Body of pancreas (tissue), 4 donors: Measurements from ENCODE around the gene C6orf89. TPM values are rescaled to one million over a fixed set of nuclear protein-coding genes. Genes with fewer than 3 reads are reported as not detected.

ENCODE experiments used
- ATAC-seq: fragments of 150-250 bp; one replicate; pipeline ENCODE4 v1.9.1; 2016
- DNase-seq, 4 donors: peaks; one replicate each; pipeline ENCODE4 v3.0.0-alpha.2; 2019
- H3K27ac ChIP-seq, 4 donors: fragments of 200-600 bp; sonication (generic); 1 replicate in 3 of 4; 2 replicates in 1 of 4; pipeline versions ENCODE4 v1.5.1 to v1.6.1; 2016 to 2019; ENCODE audit warnings: mild to moderate bottlenecking in 1 of 4, mixed read lengths in 1 of 4, moderate library complexity in 1 of 4
- H3K27me3 ChIP-seq, 2 donors: fragments of 200-600 bp; sonication (generic); one replicate each; pipeline ENCODE4 v1.6.0; 2016; ENCODE audit warnings: mild to moderate bottlenecking in 1 of 2
- H3K36me3 ChIP-seq, 2 donors: fragments of 200-600 bp; sonication (generic); replicated peaks in 1 of 2; 2 replicates each; pipeline ENCODE4 v1.5.1; 2016; ENCODE audit warnings: low read depth in 2 of 2; ENCODE audit not compliant: insufficient read depth in 1 of 2
- H3K4me1 ChIP-seq: fragments of 200-600 bp; sonication (generic); one replicate; pipeline ENCODE4 v1.6.0; 2016
- H3K4me3 ChIP-seq, 2 donors: fragments of 200-600 bp; sonication (generic); 1 replicate in 1 of 2; 2 replicates in 1 of 2; pipeline ENCODE4 v1.5.1; 2016 to 2019
- H3K9me3 ChIP-seq, 3 donors: fragments of 200-600 bp; sonication (generic); 1 replicate in 2 of 3; 2 replicates in 1 of 3; pipeline ENCODE4 v1.5.1; 2016
- CTCF ChIP-seq, 7 experiments: fragments of 450-650 bp in 4 of 7; fragments of 200-600 bp in 3 of 7; sonication (generic) in 3 of 7; IDR thresholded peaks; one replicate each; pipeline ENCODE4 v1.5.1; 2016 to 2019; ENCODE audit warnings: antibody characterized with exemption in 7 of 7
- POLR2A ChIP-seq, 3 donors: fragments of 450-650 bp; IDR thresholded peaks; one replicate each; pipeline ENCODE4 v1.6.1; 2016; ENCODE audit warnings: antibody characterized with exemption in 3 of 3, mild to moderate bottlenecking in 2 of 3
- WGBS, 2 donors: methylation state at CpG; one replicate each; pipeline ENCODE4 v1.1.5; 2017; 5-methylcytosine and 5-hydroxymethylcytosine counted together
- intact Hi-C: fragments of 100-400 bp; cut with DNase I; formaldehyde crosslinking; loops from one replicate; pipeline ENCODE4 v1.15.1; 2023
- total RNA-seq, 2 donors: library from RNA; depleted of rRNA; stranded (reverse); fragments of >200 nt; gene quantifications; one replicate each; pipeline ENCODE4 v1.1.0, GENCODE V29; 2016

Gene C6orf89
- total RNA-seq, 2 donors from 2014 or later: 16.5 to 25.7 TPM

GRCh38 chr6:36852481-36853147 lies 33.1 kb upstream of the C6orf89 start:
- no peak for DNase-seq
- WGBS, 2 donors: 79 to 81% methylated on average over 4 of the region's 4 CpGs

GRCh38 chr6:36853325-36853724 lies 32.4 kb upstream of the C6orf89 start:
- no peak overlapping the region for H3K4me3 ChIP-seq
- H3K4me1 ChIP-seq: peaks cover 20% of the 10 kb centered on the region
- H3K9me3 ChIP-seq: no peaks in the 10 kb centered on the region
- intact Hi-C loops: loop anchor here (5.0 kb wide), 1 partner anchor 86 kb away; no protein-coding TSS in a partner anchor
- ATAC-seq (peak; percentile 17), DNase-seq (peak in 1 of 4 donors; percentile 61)
- H3K27me3 ChIP-seq: no peaks in the 10 kb centered on the region
- WGBS, 2 donors: 75 to 79% methylated on average over 5 of the region's 5 CpGs
- TF ChIP-seq CTCF (IDR thresholded peaks at IDR 0.05): no peak
- TF ChIP-seq POLR2A (IDR thresholded peaks at IDR 0.05): no peak
- no peak overlapping the region for H3K27ac ChIP-seq
- H3K36me3 ChIP-seq: peaks cover 0 to 5% of the 10 kb centered on the region in 2 donors

More at GRCh38 chr6:36852481-36853147, 33.1 kb upstream of the C6orf89 start:
- Histone ChIP-seq H3K36me3 (peaks cover 0 to 5% of the 10 kb centered on the region in 2 donors), H3K27ac (no peak overlapping the region), H3K4me1 (peaks cover 22% of the 10 kb centered on the region), H3K9me3 (no peaks in the 10 kb centered on the region), H3K27me3 (no peaks in the 10 kb centered on the region), H3K4me3 (no peak overlapping the region)
- no peak for ATAC-seq
- TF ChIP-seq CTCF (IDR thresholded peaks at IDR 0.05) (no peak), POLR2A (IDR thresholded peaks at IDR 0.05) (no peak)
- intact Hi-C loops: loop anchor here (5.0 kb wide), 1 partner anchor 85 kb away; no protein-coding TSS in a partner anchor

- Histone ChIP-seq H3K9me3 (no peaks in the 10 kb centered on the region), H3K27ac (no peak overlapping the region), H3K4me1 (peaks cover 15% of the 10 kb centered on the region), H3K4me3 (no peak overlapping the region), H3K36me3 (peaks cover 0 to 5% of the 10 kb centered on the region in 2 donors), H3K27me3 (no peaks in the 10 kb centered on the region)
- no peak for TF ChIP-seq CTCF (IDR thresholded peaks at IDR 0.05)
- TF ChIP-seq POLR2A (IDR thresholded peaks at IDR 0.05): no peak
- DNase-seq (no peak), ATAC-seq (no peak)
- 92 to 93% methylated on average over 10 of the region's 10 CpGs for WGBS, 2 donors
- intact Hi-C loops: no loop called here
Observed at GRCh38 chr6:36855750-36856149, 30.0 kb upstream of the C6orf89 start.

GRCh38 chr6:36856277-36856676 lies 29.5 kb upstream of the C6orf89 start:
- Histone ChIP-seq H3K4me1 (peaks cover 15% of the 10 kb centered on the region), H3K27ac (no peak overlapping the region), H3K27me3 (no peaks in the 10 kb centered on the region), H3K9me3 (no peaks in the 10 kb centered on the region), H3K36me3 (peaks cover 0 to 5% of the 10 kb centered on the region in 2 donors), H3K4me3 (no peak overlapping the region)
- intact Hi-C loops: no loop called here
- ATAC-seq (no peak), DNase-seq (peak; percentile 53 to 72 (median 64))
- WGBS, 2 donors: 50% methylated on average over 8 of the region's 8 CpGs
- no peak for TF ChIP-seq POLR2A (IDR thresholded peaks at IDR 0.05)
- TF ChIP-seq CTCF (IDR thresholded peaks at IDR 0.05): no peak

- ATAC-seq: no peak
- intact Hi-C loops: no loop called here
- Histone ChIP-seq H3K36me3 (peaks cover 0 to 5% of the 10 kb centered on the region in 2 donors), H3K27me3 (no peaks in the 10 kb centered on the region), H3K4me3 (no peak overlapping the region), H3K4me1 (peaks cover 15% of the 10 kb centered on the region), H3K9me3 (no peaks in the 10 kb centered on the region), H3K27ac (no peak overlapping the region)
- 90 to 92% methylated on average over 4 of the region's 4 CpGs for WGBS, 2 donors
- no peak for TF ChIP-seq CTCF (IDR thresholded peaks at IDR 0.05)
- TF ChIP-seq POLR2A (IDR thresholded peaks at IDR 0.05): no peak
- no peak for DNase-seq
Observed at GRCh38 chr6:36857325-36857724, 28.4 kb upstream of the C6orf89 start.
